Measurements from ENCODE around the gene PLEKHG2.
A peak's percentile ranks its signal among the peaks of the same experiment; 100 is the strongest.

PLEKHG2 gene

DNA sequence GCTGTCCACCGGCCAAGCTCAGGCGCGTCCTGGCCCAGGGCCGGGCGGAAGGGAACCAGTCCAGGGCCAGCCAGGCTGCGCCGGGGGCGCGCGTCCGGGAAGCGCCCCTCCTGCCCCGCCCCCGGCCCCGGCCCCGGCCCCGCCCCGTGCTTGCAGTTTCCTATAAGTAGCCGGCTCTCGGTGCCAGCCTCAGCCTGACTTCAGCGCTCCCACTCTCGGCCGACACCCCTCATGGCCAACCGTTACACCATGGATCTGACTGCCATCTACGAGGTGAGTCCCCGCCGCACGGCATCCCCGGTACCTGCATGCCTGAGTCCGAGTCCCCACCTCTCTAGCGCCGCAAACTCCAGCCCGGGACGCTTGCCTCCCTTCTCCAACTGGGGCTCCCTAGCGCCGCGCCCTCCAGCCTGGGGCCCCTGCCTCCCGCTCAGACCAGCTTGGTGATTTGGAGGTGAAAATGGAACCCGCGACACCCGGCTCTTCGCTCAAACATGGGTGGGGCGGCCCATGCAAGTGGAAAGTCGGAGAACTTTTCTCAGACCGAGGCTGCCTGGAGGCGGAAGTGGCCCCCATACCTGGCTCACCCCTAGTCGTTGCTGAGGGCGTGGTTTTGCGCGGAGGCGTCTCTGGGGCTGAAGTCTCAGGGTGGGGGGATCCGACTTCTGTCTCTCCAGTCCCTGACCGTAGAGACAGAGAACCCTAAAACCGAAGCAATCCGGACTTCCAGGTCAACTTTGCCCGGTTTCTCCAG is 5.6 kb upstream of the PLEKHG2 start, which contains the start of gene ZFP36:
ZFP36 (plus strand) TSS at position 192 of the 754 bp plus-strand sequence; CDS start at position 250, 58 bp downstream.
- no peak for DNase-seq (ENCODE audit: low read depth in 2 of 2)

DNA sequence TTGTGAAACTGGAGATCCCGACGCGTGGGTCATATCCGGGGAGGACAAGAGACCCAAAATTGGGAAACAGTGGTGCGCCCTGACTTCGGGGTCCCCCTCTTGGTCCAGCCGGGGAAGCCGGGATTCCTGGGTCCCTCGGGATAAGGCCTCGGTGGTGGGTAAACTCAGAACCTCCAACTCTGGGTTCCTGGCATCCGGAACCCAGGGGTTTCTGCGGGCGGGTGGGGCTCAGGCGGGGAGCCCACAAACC is 5.1 kb upstream of the PLEKHG2 start:
- DNase-seq (ENCODE audit: low read depth in 2 of 2): no peak

DNA sequence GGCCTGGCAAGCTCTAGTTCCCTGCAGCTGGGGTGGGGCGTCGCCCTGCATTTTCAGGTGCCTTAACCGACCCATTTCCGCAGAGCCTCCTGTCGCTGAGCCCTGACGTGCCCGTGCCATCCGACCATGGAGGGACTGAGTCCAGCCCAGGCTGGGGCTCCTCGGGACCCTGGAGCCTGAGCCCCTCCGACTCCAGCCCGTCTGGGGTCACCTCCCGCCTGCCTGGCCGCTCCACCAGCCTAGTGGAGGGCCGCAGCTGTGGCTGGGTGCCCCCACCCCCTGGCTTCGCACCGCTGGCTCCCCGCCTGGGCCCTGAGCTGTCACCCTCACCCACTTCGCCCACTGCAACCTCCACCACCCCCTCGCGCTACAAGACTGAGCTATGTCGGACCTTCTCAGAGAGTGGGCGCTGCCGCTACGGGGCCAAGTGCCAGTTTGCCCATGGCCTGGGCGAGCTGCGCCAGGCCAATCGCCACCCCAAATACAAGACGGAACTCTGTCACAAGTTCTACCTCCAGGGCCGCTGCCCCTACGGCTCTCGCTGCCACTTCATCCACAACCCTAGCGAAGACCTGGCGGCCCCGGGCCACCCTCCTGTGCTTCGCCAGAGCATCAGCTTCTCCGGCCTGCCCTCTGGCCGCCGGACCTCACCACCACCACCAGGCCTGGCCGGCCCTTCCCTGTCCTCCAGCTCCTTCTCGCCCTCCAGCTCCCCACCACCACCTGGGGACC is 4.6 kb upstream of the PLEKHG2 start:
- DNase-seq (ENCODE audit: low read depth in 2 of 2): no peak

DNA sequence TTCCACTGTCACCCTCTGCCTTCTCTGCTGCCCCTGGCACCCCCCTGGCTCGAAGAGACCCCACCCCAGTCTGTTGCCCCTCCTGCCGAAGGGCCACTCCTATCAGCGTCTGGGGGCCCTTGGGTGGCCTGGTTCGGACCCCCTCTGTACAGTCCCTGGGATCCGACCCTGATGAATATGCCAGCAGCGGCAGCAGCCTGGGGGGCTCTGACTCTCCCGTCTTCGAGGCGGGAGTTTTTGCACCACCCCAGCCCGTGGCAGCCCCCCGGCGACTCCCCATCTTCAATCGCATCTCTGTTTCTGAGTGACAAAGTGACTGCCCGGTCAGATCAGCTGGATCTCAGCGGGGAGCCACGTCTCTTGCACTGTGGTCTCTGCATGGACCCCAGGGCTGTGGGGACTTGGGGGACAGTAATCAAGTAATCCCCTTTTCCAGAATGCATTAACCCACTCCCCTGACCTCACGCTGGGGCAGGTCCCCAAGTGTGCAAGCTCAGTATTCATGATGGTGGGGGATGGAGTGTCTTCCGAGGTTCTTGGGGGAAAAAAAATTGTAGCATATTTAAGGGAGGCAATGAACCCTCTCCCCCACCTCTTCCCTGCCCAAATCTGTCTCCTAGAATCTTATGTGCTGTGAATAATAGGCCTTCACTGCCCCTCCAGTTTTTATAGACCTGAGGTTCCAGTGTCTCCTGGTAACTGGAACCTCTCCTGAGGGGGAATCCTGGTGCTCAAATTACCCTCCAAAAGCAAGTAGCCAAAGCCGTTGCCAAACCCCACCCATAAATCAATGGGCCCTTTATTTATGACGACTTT is 3.9 kb upstream of the PLEKHG2 start:
- no peak for DNase-seq (ENCODE audit: low read depth in 2 of 2)

DNA sequence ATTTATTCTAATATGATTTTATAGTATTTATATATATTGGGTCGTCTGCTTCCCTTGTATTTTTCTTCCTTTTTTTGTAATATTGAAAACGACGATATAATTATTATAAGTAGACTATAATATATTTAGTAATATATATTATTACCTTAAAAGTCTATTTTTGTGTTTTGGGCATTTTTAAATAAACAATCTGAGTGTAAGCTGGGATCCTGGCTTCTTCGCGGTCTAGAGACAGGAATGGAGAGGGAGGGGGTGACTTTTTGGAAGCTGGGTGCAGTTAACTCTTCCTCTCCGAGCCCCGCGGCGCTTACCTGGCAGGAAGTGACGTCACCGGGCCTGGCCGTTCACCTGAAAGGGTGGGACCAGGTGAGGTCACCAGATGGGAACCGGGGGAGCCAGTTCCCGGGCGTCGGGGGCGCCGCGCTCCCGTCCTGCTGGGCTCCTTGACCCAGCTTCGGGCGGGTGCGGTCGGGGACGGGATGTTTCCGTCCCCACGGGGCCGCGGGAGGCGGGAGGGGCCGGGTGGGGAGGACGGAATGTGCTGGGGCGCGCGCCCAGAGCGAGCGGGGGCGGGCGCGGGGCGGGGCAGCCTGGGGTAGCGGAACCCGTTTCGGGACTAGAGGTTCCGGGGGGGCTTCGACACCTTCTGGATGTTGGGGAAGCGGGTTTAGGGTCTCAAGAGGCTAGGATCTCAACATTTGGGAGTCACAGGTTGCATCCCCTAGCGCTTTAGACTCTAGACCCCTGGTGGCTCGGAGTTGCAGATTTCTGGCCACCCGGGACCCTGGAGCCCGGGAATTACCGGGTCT is 3.1 kb upstream of the PLEKHG2 start:
- no peak for DNase-seq (ENCODE audit: low read depth in 2 of 2)

DNA sequence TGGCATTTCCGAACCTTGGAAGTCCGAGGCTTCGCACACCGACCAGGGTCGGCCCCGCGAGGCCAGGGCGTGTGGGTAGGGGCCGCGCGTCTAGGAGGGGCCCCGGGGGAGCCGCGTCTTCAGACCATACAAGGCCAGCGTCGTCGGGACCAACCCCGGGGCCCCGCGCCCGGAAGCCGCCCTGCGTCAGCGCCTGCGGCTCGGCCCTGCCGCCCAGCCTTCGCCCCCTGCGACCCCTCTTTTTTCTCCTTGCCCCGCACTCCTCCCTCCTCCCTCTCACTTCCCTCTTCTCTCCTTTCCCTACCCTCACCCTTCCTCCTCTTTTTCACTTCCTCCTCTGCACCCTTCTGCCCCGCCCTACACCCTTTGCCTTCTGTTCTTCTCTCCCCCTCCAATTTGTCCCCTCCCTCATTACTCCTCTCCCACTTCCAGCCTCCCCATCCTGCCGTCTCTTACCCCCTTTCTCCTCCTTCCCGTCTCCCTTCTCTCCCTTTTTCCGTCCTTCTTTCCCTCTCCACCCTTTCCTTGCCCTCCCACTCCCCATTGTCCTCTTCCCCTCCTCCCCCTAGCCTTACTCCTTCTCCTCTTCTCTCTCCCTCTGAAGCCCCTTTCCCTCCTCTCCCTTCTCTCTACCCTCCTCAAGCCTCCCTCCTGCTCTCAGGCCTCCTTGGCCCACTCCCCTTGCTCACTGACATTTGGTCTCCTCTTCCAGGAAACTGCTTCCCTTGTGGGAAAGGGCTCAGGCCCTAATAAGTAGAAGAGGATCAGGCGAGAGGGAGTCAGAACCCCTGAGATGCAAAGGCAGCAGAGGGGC is 2.2 kb upstream of the PLEKHG2 start:
- no peak for DNase-seq (ENCODE audit: low read depth in 2 of 2)

DNA sequence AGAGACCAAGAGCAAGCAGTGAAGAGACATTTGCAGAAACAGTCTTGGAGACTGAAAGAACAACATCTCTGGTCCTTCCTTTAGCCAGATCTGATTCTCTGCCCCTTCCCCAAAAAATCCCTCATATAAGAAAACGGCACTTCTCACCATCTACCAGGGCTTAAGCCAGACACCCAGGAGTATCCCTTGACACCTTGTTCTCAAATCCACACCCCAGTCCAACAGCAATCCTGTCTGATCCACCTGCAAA is 1.7 kb upstream of the PLEKHG2 start:
- no peak for DNase-seq (ENCODE audit: low read depth in 2 of 2)

DNA sequence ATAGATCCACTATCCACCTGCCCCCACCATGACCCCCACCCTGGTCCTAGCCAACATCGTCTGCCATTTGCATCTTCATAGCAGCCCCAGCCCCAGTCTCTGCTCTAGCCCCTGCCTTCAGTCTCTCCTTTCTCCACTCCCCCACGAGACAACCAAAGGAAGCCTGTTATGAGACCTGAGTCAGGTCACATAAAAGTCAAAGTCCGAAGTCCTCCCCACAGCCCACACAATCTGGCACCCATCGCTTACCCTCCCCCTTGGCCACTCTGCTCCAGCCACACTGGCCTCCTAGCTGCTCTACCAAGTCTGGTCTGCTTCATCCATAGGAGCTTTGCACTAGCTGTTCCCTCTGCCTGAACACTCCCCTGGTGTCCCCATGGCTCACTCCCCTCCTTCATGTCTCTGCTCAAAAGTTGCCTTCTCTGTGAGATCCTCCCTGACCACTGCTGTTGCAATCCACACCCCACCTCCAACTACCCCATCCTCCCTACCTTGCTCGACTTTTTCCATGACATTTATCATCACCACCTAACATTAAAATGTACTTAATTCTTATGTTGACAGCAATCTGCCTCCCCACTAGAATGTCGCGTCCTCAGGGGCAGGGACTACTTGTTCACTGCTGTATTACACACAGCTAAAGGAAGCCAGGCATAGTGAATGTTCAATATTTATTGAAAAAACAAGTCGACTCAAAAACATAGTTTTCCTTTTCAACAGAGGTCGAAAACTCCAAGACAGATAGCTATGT is 1.2 kb upstream of the PLEKHG2 start:
- DNase-seq (ENCODE audit: low read depth in 2 of 2): no peak

DNA sequence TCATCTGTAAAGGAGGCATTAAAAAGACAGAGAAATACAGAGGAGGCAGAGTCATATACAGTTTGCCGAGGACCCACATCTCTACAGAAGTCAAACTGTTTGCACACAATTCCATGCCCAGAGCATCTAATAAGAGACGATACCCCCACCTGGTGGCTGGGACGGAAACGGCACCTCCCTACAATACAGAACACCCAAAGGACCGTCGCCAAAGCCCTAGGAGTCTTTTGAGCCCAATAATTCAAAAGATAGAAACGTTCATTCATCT is 703 bp upstream of the PLEKHG2 start:
- DNase-seq (ENCODE audit: low read depth in 2 of 2): peak; percentile 78 to 81

DNA sequence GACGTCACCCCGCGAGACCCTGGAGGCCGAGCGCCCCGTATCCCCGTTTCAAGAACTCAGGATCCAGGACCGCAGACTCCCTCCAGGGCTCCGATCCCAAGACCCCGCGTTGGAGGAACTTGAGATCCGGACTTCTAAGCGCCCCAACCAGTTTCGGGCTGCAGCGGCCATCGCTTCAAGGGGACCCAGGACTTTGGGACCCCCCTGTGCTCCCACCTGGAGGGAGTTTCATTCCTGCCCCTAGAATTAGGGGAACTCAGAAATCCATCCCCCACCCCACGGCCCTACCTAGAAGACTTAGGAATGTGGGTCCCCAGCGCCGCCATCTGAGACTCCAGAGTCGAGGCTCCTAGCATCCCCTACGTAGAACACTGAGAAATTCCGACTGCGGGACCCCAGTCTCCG is 400 bp downstream of the PLEKHG2 start:
- no peak for DNase-seq (ENCODE audit: low read depth in 2 of 2)

DNA sequence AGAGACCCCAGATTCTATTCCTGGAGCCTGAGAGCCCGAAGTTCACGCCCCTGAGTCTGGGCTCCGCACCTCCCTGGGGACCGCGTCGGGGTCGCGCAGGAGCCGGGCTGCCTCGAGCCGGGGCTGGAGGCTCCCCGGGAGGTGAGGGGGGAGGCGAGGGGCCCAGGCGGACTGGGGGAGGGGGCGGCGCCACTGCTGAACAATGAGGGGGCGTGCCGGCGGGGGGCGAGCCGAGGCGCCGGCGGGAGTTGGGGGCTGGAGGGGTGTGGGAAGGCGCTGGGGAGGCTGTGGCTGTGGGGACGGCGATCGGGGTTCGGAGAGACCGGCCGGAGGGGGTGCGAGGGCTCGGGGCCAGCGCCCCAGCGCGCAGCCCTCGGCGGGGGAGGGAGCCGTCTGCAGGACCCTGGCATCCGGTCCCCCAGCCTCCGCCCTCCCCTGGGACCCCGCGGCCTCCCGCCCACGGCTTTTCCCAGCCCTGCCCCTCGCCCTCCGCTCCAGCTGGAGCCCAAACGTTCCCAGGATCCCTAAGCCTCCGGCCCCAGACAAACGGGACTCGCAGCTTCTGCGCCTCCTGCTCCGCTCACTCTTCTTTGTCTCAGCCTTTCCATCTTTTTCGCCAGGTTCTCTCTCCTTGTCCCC is 922 bp downstream of the PLEKHG2 start:
- DNase-seq (ENCODE audit: low read depth in 2 of 2): no peak

DNA sequence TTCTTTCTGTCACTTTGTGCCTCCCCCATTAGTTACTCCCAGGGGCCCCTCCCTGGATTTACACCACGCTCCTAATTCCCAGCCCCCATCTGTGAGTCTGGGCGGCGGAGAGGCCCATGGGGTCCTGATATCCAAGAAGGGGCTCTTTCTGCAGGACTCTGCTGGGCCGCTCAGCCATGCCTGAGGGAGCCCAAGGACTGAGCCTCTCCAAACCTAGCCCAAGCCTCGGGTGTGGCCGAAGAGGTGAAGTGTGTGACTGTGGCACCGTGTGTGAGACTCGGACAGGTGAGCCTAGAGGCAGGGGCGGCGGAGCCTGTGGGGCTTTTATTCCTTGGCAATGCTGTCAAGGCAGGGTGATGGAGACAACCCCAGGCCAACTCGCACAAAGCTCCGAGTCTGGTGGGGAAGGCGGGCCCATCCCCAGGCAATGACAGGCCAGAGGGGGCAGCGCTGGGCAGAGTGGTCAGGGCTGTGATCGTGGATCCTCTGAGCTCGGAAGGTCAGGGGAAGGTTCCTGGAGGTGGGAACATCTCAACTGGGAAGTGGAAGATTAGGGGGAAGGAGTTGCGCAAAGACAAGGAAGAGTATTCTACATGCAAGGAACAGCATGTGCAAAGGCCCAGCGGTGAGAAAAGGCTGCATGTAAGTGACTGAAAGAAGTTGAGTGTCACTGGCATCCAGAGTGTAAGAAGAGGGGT is 1.6 kb downstream of the PLEKHG2 start:
- no peak for DNase-seq (ENCODE audit: low read depth in 2 of 2)

DNA sequence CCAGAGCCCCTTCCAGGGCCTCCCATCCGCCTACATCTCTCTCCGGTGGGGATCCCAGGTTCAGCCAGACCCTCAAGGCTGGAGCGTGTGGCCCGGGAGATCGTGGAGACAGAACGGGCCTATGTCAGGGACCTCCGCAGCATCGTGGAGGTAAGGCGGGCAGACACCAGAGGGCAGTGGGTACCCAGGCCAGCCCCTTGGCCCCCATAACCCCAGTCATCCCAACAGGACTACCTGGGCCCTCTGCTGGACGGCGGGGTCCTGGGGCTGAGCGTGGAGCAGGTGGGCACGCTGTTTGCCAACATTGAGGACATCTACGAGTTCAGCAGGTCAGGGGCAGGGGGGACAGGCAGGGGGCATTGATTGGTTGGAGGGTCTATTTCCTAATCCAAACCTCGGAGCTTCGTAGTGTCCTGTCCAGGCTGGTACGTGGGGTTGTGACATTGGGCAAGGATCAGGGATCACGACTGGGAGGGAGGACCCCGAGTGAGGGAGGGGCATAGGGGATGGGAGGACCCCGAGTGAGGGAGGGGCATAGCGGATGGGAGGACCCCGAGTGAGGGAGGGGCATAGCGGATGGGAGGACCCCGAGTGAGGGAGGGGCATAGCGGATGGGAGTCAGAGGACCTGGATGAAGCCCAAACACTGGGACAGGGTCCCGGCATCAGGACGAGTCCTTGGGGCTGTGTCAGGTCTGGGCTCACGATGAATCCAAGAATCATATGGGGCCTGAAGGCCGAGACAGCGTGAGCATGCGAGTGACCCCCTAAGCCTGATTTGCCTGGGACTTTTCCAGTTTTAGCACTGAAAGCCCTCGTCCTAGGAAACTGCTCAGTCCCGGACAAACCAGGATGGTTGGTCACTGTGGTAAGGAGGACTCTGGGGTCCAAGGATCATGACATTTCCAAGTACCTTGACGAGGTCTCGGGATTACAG is 2.9 kb downstream of the PLEKHG2 start:
- no peak for DNase-seq (ENCODE audit: low read depth in 2 of 2)

DNA sequence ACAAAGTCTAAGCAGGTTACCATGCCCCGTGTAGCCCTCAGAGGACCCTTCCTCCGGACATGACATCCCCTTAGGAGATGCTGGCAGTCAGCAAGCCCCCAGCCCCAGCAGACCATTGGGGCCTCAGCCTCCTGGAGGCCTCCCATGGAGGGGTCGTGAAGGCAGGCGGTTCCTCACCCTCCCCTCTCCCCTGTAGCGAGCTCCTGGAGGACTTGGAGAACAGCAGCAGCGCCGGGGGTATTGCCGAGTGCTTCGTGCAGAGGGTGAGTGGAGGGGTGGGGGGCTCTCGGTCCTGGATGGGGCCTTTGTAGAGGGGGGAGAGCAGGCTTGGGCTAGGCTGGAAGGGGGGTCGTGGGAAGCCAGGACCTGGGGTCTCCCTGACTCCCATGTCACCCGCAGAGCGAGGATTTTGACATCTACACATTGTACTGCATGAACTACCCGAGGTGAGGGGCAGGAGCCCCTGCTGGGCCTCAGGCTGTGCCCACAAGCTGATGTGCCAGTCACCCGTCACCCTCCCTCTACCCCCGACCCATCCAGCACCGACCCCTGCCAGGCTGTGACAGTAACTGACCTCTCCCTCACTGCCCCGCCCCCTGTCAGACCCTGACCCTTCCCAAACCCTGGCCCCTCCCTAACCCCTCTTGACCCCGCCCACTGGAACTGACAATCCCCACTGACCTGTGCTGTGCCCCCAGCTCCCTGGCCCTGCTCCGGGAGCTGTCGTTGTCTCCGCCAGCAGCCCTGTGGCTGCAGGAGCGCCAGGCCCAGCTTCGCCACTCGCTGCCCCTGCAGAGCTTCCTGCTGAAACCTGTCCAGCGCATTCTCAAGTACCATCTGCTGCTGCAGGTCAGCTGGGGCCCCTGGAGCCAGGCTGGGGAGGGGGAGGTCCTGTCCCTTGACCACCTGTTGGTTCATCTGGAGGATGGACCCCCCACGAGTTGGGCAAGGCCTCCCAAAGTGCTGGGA is 4.0 kb downstream of the PLEKHG2 start:
- no peak for DNase-seq (ENCODE audit: low read depth in 2 of 2)

DNA sequence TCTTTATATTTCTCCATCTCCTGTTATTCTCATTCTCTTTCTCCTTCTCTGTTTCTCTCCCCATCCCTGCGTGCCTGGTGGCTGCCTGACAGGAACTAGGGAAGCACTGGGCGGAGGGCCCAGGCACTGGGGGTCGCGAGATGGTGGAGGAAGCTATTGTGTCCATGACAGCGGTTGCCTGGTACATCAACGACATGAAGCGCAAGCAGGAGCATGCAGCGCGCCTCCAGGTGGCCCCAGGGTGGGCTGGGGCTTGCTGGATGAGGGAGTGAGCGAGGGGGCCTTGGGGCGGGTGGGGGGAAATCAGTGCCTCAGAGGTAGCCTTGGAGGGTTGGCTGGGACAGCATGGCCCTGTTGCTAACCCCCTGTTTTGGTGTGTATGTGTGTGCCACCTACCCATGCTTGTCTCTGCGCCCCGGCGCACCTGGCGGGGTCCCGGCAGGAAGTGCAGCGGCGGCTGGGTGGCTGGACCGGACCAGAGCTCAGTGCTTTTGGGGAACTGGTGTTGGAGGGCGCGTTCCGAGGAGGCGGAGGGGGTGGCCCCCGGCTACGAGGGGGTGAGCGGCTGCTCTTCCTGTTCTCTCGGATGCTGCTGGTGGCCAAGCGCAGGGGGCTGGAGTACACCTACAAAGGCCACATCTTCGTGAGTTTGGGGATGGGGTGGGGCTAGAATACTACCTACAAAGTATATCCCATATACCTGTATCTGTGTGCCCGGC is 5.2 kb downstream of the PLEKHG2 start:
- DNase-seq (ENCODE audit: low read depth in 2 of 2): no peak

DNA sequence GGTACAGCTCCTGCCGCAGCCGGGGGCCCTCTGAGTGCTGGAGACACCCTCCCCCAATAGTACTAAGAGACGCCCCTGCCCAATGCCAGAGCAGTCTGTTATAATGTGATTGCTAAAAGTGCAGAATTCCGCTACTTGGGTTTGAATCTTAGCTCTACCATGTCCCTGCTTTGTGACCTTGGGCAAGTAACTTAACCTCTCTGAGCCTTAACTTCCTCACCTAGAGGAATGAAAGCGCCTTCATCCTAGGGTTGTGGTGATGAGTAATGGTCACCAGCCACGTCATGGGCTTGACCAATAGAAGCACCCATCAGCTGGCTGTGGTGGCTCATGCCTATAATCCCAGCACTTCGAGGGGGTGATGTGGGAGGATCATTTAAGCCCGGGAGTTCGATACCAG is 6.5 kb downstream of the PLEKHG2 start:
- DNase-seq (ENCODE audit: low read depth in 2 of 2): no peak

DNA sequence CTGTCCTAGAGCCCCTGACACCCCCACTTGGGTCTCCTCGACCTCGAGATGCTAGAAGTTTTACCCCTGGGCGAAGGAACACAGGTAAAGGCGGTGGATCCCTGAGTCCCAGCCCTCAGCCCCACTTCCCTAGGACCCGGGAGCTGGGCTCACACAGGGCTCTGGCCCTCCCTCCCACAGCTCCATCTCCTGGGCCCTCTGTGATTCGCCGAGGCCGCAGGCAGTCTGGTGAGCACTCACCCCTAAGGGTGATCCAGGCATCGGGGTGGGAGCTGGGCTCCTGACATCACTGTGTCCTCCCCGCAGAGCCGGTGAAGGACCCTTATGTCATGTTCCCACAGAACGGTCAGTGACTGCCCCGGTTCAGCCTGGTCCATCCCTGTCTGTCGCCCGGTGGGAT is 8.3 kb downstream of the PLEKHG2 start:
- no peak for DNase-seq (ENCODE audit: low read depth in 2 of 2)
